ENCODE measurements around the gene SMIM8.

DNA sequence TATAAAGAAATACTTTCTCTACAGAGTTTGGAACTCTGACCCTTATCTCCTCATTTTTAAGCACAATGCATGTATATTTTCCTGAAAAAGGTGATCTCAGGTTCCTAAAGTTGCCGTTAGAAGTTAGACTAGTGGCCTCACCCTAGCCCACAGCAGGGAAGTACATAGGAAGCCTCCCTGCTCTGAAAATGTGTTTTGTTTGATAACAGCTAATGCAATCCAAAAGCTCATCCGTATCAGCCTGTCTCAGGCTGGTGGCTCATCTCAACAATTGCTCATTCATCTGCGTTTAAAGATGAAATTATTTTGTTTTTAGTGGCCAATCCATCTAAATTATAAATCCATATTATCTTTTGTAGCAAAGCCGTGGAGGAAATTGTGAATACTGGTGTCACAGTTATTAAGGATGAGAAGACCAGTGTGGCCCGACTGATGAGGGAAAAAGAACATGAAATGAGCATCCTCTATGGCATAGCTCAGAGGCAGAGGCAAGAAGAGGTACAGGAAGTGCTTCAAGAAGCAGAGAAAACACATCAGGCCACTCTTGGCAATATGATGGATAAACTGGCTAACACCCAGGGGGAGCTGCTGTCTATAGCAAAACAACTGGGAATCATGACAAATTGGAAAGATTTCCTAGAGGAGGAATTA, 42.3 kb downstream of the SMIM8 start:
- TF ChIP-seq, protein P1, sequence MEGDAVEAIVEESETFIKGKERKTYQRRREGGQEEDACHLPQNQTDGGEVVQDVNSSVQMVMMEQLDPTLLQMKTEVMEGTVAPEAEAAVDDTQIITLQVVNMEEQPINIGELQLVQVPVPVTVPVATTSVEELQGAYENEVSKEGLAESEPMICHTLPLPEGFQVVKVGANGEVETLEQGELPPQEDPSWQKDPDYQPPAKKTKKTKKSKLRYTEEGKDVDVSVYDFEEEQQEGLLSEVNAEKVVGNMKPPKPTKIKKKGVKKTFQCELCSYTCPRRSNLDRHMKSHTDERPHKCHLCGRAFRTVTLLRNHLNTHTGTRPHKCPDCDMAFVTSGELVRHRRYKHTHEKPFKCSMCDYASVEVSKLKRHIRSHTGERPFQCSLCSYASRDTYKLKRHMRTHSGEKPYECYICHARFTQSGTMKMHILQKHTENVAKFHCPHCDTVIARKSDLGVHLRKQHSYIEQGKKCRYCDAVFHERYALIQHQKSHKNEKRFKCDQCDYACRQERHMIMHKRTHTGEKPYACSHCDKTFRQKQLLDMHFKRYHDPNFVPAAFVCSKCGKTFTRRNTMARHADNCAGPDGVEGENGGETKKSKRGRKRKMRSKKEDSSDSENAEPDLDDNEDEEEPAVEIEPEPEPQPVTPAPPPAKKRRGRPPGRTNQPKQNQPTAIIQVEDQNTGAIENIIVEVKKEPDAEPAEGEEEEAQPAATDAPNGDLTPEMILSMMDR (conservative IDR thresholded peaks at IDR 0.05; ENCODE audit: low read depth in 2 of 2), result no peak; a peak in 1 of 4 replicates
- TF ChIP-seq NANOG (IDR thresholded peaks at IDR 0.05; ENCODE audit: borderline replicate concordance) (no peak), POLR2AphosphoS5 (IDR thresholded peaks at IDR 0.05; ENCODE audit: low read depth) (no peak), EZH2 (IDR thresholded peaks at IDR 0.05; ENCODE audit: low read depth, unreplicated experiment) (no peak), JUNB (IDR thresholded peaks at IDR 0.05; ENCODE audit: unreplicated experiment) (no peak), EZH2phosphoT487 (IDR thresholded peaks at IDR 0.05; ENCODE audit: unreplicated experiment) (no peak), STAT1 (IDR thresholded peaks at IDR 0.05; ENCODE audit: unreplicated experiment) (no peak), ZNF331 (CRISPR knock-in tag; IDR thresholded peaks at IDR 0.05; ENCODE audit: low read depth) (no peak), CREB1 (CRISPR knock-in tag; IDR thresholded peaks at IDR 0.05; ENCODE audit: low read depth) (no peak)
- TF ChIP-seq, protein P2, sequence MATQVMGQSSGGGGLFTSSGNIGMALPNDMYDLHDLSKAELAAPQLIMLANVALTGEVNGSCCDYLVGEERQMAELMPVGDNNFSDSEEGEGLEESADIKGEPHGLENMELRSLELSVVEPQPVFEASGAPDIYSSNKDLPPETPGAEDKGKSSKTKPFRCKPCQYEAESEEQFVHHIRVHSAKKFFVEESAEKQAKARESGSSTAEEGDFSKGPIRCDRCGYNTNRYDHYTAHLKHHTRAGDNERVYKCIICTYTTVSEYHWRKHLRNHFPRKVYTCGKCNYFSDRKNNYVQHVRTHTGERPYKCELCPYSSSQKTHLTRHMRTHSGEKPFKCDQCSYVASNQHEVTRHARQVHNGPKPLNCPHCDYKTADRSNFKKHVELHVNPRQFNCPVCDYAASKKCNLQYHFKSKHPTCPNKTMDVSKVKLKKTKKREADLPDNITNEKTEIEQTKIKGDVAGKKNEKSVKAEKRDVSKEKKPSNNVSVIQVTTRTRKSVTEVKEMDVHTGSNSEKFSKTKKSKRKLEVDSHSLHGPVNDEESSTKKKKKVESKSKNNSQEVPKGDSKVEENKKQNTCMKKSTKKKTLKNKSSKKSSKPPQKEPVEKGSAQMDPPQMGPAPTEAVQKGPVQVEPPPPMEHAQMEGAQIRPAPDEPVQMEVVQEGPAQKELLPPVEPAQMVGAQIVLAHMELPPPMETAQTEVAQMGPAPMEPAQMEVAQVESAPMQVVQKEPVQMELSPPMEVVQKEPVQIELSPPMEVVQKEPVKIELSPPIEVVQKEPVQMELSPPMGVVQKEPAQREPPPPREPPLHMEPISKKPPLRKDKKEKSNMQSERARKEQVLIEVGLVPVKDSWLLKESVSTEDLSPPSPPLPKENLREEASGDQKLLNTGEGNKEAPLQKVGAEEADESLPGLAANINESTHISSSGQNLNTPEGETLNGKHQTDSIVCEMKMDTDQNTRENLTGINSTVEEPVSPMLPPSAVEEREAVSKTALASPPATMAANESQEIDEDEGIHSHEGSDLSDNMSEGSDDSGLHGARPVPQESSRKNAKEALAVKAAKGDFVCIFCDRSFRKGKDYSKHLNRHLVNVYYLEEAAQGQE (IDR thresholded peaks at IDR 0.05; ENCODE audit: unreplicated experiment), result no peak
- TF ChIP-seq, protein P3, sequence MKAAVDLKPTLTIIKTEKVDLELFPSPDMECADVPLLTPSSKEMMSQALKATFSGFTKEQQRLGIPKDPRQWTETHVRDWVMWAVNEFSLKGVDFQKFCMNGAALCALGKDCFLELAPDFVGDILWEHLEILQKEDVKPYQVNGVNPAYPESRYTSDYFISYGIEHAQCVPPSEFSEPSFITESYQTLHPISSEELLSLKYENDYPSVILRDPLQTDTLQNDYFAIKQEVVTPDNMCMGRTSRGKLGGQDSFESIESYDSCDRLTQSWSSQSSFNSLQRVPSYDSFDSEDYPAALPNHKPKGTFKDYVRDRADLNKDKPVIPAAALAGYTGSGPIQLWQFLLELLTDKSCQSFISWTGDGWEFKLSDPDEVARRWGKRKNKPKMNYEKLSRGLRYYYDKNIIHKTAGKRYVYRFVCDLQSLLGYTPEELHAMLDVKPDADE (IDR thresholded peaks at IDR 0.05), result no peak

Data from GM23338 (cell line).